ENCODE results near the gene GRIA3.

The GRIA3 gene

DNA sequence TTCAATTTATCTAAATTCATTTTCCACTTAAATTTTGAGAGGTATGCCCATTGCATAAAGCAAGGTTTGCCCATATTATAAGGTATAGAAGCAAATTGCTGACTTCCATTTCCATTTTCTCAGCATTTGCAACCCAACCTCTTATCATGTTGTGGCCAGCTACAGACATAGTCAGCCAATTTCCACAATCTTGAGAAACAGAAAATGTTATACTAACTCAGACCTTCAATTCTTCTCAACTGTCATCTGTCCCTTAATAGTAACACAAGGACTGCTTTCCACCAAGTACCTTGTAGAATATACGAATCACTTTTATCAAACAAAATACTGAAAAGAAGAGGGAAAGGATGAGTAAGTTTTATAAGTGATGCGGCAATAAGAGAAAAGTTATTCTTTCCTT lies 11.2 kb upstream of the GRIA3 start:
- Histone ChIP-seq H3K14ac (ENCODE audit: low read length) (no peak overlapping the region), H3K36me3 (replicated peaks in 1 of 2; ENCODE audit: control insufficient read depth in 2 of 2, insufficient read depth in 2 of 2, low read length in 2 of 2) (no peaks in the 10 kb centered on the region), H3K23ac (ENCODE audit: low read depth, low read length, poor library complexity) (no peak overlapping the region), H3K4me3 (ENCODE audit: low read length in 2 of 2) (no peak overlapping the region), H2BK120ac (ENCODE audit: low read depth, low read length) (no peak overlapping the region), H3K27me3 (ENCODE audit: control insufficient read depth in 3 of 3, insufficient read depth in 3 of 3, low read depth in 1 of 3, low read length in 3 of 3) (no peaks in the 10 kb centered on the region), H2BK15ac (ENCODE audit: low read length) (no peak overlapping the region), H2AFZ (ENCODE audit: low read length) (no peak overlapping the region), H3K4ac (ENCODE audit: low read length) (no peak overlapping the region), H2BK12ac (ENCODE audit: low read length) (no peak overlapping the region), H3K79me1 (ENCODE audit: low read depth, low read length) (no peaks in the 10 kb centered on the region), H4K8ac (ENCODE audit: low read depth, low read length) (no peak overlapping the region), H4K91ac (ENCODE audit: low read depth, low read length, poor library complexity) (no peak overlapping the region), H3K9me3 (replicated peaks in 1 of 2; ENCODE audit: control insufficient read depth in 2 of 2, insufficient read depth in 1 of 2, low read depth in 1 of 2, low read length in 2 of 2) (no peaks in the 10 kb centered on the region), H3K4me1 (ENCODE audit: control insufficient read depth in 2 of 2, insufficient read depth in 1 of 2, low read depth in 1 of 2, low read length in 2 of 2) (no peaks in the 10 kb centered on the region), H3K27ac (replicated peaks; ENCODE audit: low read length) (no peak overlapping the region), H3K18ac (ENCODE audit: low read length) (no peak overlapping the region), H2BK5ac (ENCODE audit: low read length) (no peak overlapping the region), H3K4me2 (ENCODE audit: insufficient read depth, low read length, poor library complexity, severe bottlenecking) (no peak overlapping the region), H3K9ac (ENCODE audit: low read depth, low read length, poor library complexity) (no peak overlapping the region), H2AK5ac (ENCODE audit: low read depth, low read length) (no peak overlapping the region)
- DNase-seq (ENCODE audit: low spot score), result no peak
- WGBS, 2 donors (ENCODE audit: extremely low coverage in 2 of 2, insufficient read length in 2 of 2, insufficient replicate concordance in 1 of 2), result no CpG with 5 or more reads among the region's 2 CpGs

DNA sequence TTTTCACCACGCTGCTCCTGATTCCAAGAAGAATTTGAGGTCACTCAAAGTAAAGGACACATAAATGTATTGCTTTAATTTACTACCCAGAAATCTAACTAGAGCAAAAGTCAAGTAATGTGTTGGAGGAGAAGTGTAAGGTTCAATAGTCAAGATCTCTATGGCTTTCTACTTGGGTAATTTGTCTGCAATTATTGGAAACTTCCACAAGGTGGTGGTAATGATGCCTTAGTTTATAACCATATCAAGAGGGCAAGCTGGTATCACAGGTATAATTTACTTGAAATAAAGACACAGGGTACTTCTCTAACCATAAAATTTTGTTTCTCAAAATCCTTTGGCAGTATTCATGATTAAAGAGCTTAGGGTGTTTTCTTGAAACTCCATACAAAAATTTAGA lies 10.2 kb upstream of the GRIA3 start:
- Histone ChIP-seq H3K79me1 (ENCODE audit: low read depth, low read length) (no peaks in the 10 kb centered on the region), H3K23ac (ENCODE audit: low read depth, low read length, poor library complexity) (no peak overlapping the region), H3K9ac (ENCODE audit: low read depth, low read length, poor library complexity) (no peak overlapping the region), H2BK12ac (ENCODE audit: low read length) (no peak overlapping the region), H2AK5ac (ENCODE audit: low read depth, low read length) (no peak overlapping the region), H3K36me3 (replicated peaks in 1 of 2; ENCODE audit: control insufficient read depth in 2 of 2, insufficient read depth in 2 of 2, low read length in 2 of 2) (no peaks in the 10 kb centered on the region), H3K9me3 (replicated peaks in 1 of 2; ENCODE audit: control insufficient read depth in 2 of 2, insufficient read depth in 1 of 2, low read depth in 1 of 2, low read length in 2 of 2) (no peaks in the 10 kb centered on the region), H3K4me3 (ENCODE audit: low read length in 2 of 2) (no peak overlapping the region), H2BK5ac (ENCODE audit: low read length) (no peak overlapping the region), H2BK15ac (ENCODE audit: low read length) (no peak overlapping the region), H3K4me1 (ENCODE audit: control insufficient read depth in 2 of 2, insufficient read depth in 1 of 2, low read depth in 1 of 2, low read length in 2 of 2) (no peaks in the 10 kb centered on the region), H3K18ac (ENCODE audit: low read length) (no peak overlapping the region), H3K14ac (ENCODE audit: low read length) (no peak overlapping the region), H2BK120ac (ENCODE audit: low read depth, low read length) (no peak overlapping the region), H4K91ac (ENCODE audit: low read depth, low read length, poor library complexity) (no peak overlapping the region), H2AFZ (ENCODE audit: low read length) (no peak overlapping the region), H3K27me3 (ENCODE audit: control insufficient read depth in 3 of 3, insufficient read depth in 3 of 3, low read depth in 1 of 3, low read length in 3 of 3) (no peaks in the 10 kb centered on the region), H3K4ac (ENCODE audit: low read length) (no peak overlapping the region), H3K27ac (replicated peaks; ENCODE audit: low read length) (no peak overlapping the region), H3K4me2 (ENCODE audit: insufficient read depth, low read length, poor library complexity, severe bottlenecking) (no peak overlapping the region), H4K8ac (ENCODE audit: low read depth, low read length) (no peak overlapping the region)
- WGBS, 2 donors (ENCODE audit: extremely low coverage in 2 of 2, insufficient read length in 2 of 2, insufficient replicate concordance in 1 of 2), result no CpG with 5 or more reads among the region's 1 CpG
- no peak for DNase-seq (ENCODE audit: low spot score)

DNA sequence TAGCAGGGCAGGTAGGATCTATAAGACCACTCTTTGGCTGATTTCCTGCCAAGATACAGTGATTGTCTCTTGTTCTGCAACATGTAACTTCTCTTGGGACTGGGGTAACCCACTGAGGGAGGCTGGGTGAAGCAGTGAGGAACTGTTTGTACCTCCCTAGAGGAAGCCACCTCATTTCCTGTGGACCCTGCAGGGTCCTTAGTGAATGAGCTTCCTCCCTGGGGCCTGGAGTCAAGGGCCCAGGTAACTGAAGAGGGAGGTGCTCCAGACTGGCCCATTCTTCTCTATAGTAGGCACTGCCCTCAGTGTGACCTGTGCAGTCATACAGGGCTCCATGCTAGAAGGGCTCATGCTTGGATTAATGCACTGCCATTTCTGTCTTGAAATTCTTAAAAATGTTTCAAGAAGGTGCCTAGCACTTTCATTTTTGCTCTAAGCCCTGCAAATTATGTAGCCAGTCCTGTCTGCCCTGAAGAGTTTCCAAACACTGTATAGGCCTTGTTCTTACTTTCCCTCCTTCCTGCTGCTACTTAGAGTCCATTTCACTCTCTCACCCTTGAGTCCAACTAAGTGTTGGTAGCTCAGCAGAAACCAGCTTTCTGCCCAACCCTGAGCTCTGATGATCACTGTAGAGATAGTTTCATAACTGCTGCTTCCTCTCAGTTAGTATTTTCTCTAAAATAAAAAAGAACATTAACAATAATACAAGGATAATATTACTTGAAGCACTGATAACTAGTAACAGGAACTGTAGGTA lies 8.5 kb upstream of the GRIA3 start:
- Histone ChIP-seq H3K4me1 (ENCODE audit: control insufficient read depth in 2 of 2, insufficient read depth in 1 of 2, low read depth in 1 of 2, low read length in 2 of 2) (no peaks in the 10 kb centered on the region), H3K36me3 (replicated peaks in 1 of 2; ENCODE audit: control insufficient read depth in 2 of 2, insufficient read depth in 2 of 2, low read length in 2 of 2) (no peaks in the 10 kb centered on the region), H2BK12ac (ENCODE audit: low read length) (no peak overlapping the region), H2BK5ac (ENCODE audit: low read length) (no peak overlapping the region), H3K9ac (ENCODE audit: low read depth, low read length, poor library complexity) (no peak overlapping the region), H3K4me3 (ENCODE audit: low read length in 2 of 2) (no peak overlapping the region), H2BK15ac (ENCODE audit: low read length) (no peak overlapping the region), H3K27me3 (ENCODE audit: control insufficient read depth in 3 of 3, insufficient read depth in 3 of 3, low read depth in 1 of 3, low read length in 3 of 3) (no peaks in the 10 kb centered on the region), H2BK120ac (ENCODE audit: low read depth, low read length) (no peak overlapping the region), H3K14ac (ENCODE audit: low read length) (no peak overlapping the region), H4K91ac (ENCODE audit: low read depth, low read length, poor library complexity) (no peak overlapping the region), H3K23ac (ENCODE audit: low read depth, low read length, poor library complexity) (no peak overlapping the region), H3K79me1 (ENCODE audit: low read depth, low read length) (no peaks in the 10 kb centered on the region), H3K9me3 (replicated peaks in 1 of 2; ENCODE audit: control insufficient read depth in 2 of 2, insufficient read depth in 1 of 2, low read depth in 1 of 2, low read length in 2 of 2) (no peaks in the 10 kb centered on the region), H2AK5ac (ENCODE audit: low read depth, low read length) (no peak overlapping the region), H4K8ac (ENCODE audit: low read depth, low read length) (no peak overlapping the region), H3K4me2 (ENCODE audit: insufficient read depth, low read length, poor library complexity, severe bottlenecking) (no peak overlapping the region), H3K27ac (replicated peaks; ENCODE audit: low read length) (no peak overlapping the region), H2AFZ (ENCODE audit: low read length) (no peak overlapping the region), H3K18ac (ENCODE audit: low read length) (no peak overlapping the region), H3K4ac (ENCODE audit: low read length) (no peak overlapping the region)
- DNase-seq (ENCODE audit: low spot score), result no peak

DNA sequence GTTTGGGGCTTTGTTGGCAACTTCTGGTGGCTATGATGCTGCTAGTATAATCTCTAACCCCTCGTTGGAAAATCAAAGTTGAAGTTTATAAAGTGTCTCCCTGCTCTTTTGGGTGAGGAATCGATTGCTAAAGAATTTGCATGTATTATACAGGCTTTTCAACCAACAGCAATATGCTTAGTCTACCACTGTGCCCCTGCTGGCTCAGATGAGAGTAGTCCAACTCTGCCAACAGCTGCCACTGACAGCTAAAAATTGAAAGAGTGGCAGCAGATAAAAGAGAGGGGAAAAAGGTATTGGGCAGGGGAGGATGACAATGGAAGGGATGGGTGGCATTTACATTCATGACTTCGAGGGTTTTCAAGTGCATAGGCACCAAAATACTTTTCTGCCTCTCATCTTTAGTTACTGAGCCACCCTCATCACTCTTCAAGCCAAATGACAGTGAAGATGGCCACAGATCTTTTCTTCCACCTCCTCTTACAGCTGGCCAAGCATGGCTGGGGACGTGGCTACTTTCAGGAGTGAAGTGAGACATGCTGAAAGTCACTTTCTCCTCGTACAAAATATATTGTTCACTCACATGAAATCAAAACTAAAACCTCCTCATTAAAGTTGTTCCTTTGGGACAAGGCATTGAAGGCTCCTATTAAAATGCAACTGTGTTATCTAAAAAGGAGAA lies 2.7 kb upstream of the GRIA3 start:
- Histone ChIP-seq H3K9me3 (replicated peaks in 1 of 2; ENCODE audit: control insufficient read depth in 2 of 2, insufficient read depth in 1 of 2, low read depth in 1 of 2, low read length in 2 of 2) (no peaks in the 10 kb centered on the region), H3K18ac (ENCODE audit: low read length) (no peak overlapping the region), H3K9ac (ENCODE audit: low read depth, low read length, poor library complexity) (no peak overlapping the region), H3K23ac (ENCODE audit: low read depth, low read length, poor library complexity) (no peak overlapping the region), H2AFZ (ENCODE audit: low read length) (no peak overlapping the region), H3K14ac (ENCODE audit: low read length) (no peak overlapping the region), H3K27ac (replicated peaks; ENCODE audit: low read length) (no peak overlapping the region), H3K27me3 (ENCODE audit: control insufficient read depth in 3 of 3, insufficient read depth in 3 of 3, low read depth in 1 of 3, low read length in 3 of 3) (peaks cover 0 to 36% (median 0%) of the 10 kb centered on the region in 3 experiments), H3K36me3 (replicated peaks in 1 of 2; ENCODE audit: control insufficient read depth in 2 of 2, insufficient read depth in 2 of 2, low read length in 2 of 2) (no peaks in the 10 kb centered on the region), H3K79me1 (ENCODE audit: low read depth, low read length) (no peaks in the 10 kb centered on the region), H2BK120ac (ENCODE audit: low read depth, low read length) (no peak overlapping the region), H3K4me2 (ENCODE audit: insufficient read depth, low read length, poor library complexity, severe bottlenecking) (no peak overlapping the region), H2AK5ac (ENCODE audit: low read depth, low read length) (no peak overlapping the region), H2BK15ac (ENCODE audit: low read length) (no peak overlapping the region), H4K91ac (ENCODE audit: low read depth, low read length, poor library complexity) (no peak overlapping the region), H3K4me1 (ENCODE audit: control insufficient read depth in 2 of 2, insufficient read depth in 1 of 2, low read depth in 1 of 2, low read length in 2 of 2) (peaks cover 0 to 4% of the 10 kb centered on the region in 2 donors), H3K4ac (ENCODE audit: low read length) (no peak overlapping the region), H3K4me3 (ENCODE audit: low read length in 2 of 2) (no peak overlapping the region), H4K8ac (ENCODE audit: low read depth, low read length) (no peak overlapping the region), H2BK12ac (ENCODE audit: low read length) (no peak overlapping the region), H2BK5ac (ENCODE audit: low read length) (no peak overlapping the region)
- DNase-seq (ENCODE audit: low spot score), result no peak
- WGBS, 2 donors (ENCODE audit: extremely low coverage in 2 of 2, insufficient read length in 2 of 2, insufficient replicate concordance in 1 of 2), result no CpG with 5 or more reads among the region's 5 CpGs
